Large intestine (tissue), 3 donors: ENCODE results near the gene C10orf143. TPM values are rescaled to one million over a fixed set of nuclear protein-coding genes. Genes with fewer than 3 reads are reported as not detected.
"Not testable (repeated sequence)": the region's sequence is repeated elsewhere in the genome, so short reads cannot be mapped to it uniquely, and the experiment has no call there.

Experiments used
- DNase-seq, 2 donors: peaks; one replicate each; pipeline versions ENCODE4 v3.0.0 to v3.0.0-alpha.2; 2013
- H3K27ac ChIP-seq: one replicate; pipeline ENCODE4 v1.5.1; 2013; ENCODE audit warnings: low read length
- H3K27me3 ChIP-seq: 2 replicates; pipeline ENCODE4 v1.6.1; 2013; ENCODE audit warnings: low read length; ENCODE audit not compliant: control insufficient read depth, insufficient read depth
- H3K36me3 ChIP-seq: 2 replicates; pipeline ENCODE4 v1.6.1; 2013; ENCODE audit warnings: low read length; ENCODE audit not compliant: control insufficient read depth, insufficient read depth
- H3K4me1 ChIP-seq: one replicate; pipeline ENCODE4 v1.6.1; 2013; ENCODE audit warnings: low read length; ENCODE audit not compliant: control insufficient read depth, insufficient read depth
- H3K4me3 ChIP-seq: one replicate; pipeline ENCODE4 v1.5.1; 2013; ENCODE audit warnings: low read length
- H3K9me3 ChIP-seq: one replicate; pipeline ENCODE4 v1.6.1; 2013; ENCODE audit warnings: mild to moderate bottlenecking, low read depth, low read length, moderate library complexity; ENCODE audit not compliant: control insufficient read depth
- WGBS: methylation state at CpG from one replicate; pipeline ENCODE4 v1.1.5; 2013; ENCODE audit warnings: low lambda C conversion rate; ENCODE audit not compliant: insufficient coverage; 5-methylcytosine and 5-hydroxymethylcytosine counted together
- polyA plus RNA-seq: library from polyadenylated mRNA; unstranded; fragments of 120-200 nt; gene quantifications from one replicate; pipeline ENCODE4 v1.2.1, GENCODE V29; 2013

C10orf143 gene
- polyA plus RNA-seq, 1 donor = 4.7 TPM

GRCh38 chr10:130111852-130112180, 1.2 kb upstream of the C10orf143 start:
- Histone ChIP-seq H3K27me3 (no peaks in the 10 kb centered on the region), H3K9me3 (no peaks in the 10 kb centered on the region), H3K4me1 (peaks cover 16% of the 10 kb centered on the region), H3K27ac (peak overlapping the region; percentile 91), H3K4me3 (peak overlapping the region; percentile 71), H3K36me3 (no peaks in the 10 kb centered on the region)
- no CpG with 5 or more reads among the region's 6 CpGs for WGBS
- DNase-seq = no peak

GRCh38 chr10:130111113-130111851, 652 bp upstream of the C10orf143 start:
- H3K27me3 ChIP-seq = no peaks in the 10 kb centered on the region
- peak; percentile 96 to 99 for DNase-seq
- no peaks in the 10 kb centered on the region for H3K9me3 ChIP-seq
- peaks cover 16% of the 10 kb centered on the region for H3K4me1 ChIP-seq
- no peaks in the 10 kb centered on the region for H3K36me3 ChIP-seq
- peak overlapping the region; percentile 91 for H3K27ac ChIP-seq
- WGBS = no CpG with 5 or more reads among the region's 49 CpGs
- peak overlapping the region; percentile 71 for H3K4me3 ChIP-seq

GRCh38 chr10:130109796-130110245, 809 bp downstream of the C10orf143 start:
- Histone ChIP-seq H3K27me3 (no peaks in the 10 kb centered on the region), H3K9me3 (no peaks in the 10 kb centered on the region), H3K36me3 (no peaks in the 10 kb centered on the region), H3K4me1 (peaks cover 16% of the 10 kb centered on the region), H3K4me3 (peak overlapping the region; percentile 71), H3K27ac (peak overlapping the region; percentile 91)
- peak; percentile 85 to 88 for DNase-seq
- WGBS = 0% methylated on average over 3 of the region's 9 CpGs

GRCh38 chr10:130108934-130109604, 1.6 kb downstream of the C10orf143 start:
- H3K9me3 ChIP-seq = no peaks in the 10 kb centered on the region
- no CpG with 5 or more reads among the region's 6 CpGs for WGBS
- H3K4me3 ChIP-seq = peak overlapping the region; percentile 71
- no peak overlapping the region for H3K27ac ChIP-seq
- H3K27me3 ChIP-seq = no peaks in the 10 kb centered on the region
- H3K4me1 ChIP-seq = peaks cover 16% of the 10 kb centered on the region
- H3K36me3 ChIP-seq = no peaks in the 10 kb centered on the region
- no peak for DNase-seq

GRCh38 chr10:130108146-130108545, 2.5 kb downstream of the C10orf143 start:
- not testable (repeated sequence) for H3K36me3 ChIP-seq, H3K27me3 ChIP-seq, H3K4me3 ChIP-seq, H3K9me3 ChIP-seq, H3K27ac ChIP-seq, DNase-seq
- WGBS = no CpG with 5 or more reads among the region's 8 CpGs
- H3K4me1 ChIP-seq = peaks cover 16% of the 10 kb centered on the region

GRCh38 chr10:130105724-130106123, 4.9 kb downstream of the C10orf143 start:
- no peaks in the 10 kb centered on the region for H3K36me3 ChIP-seq
- WGBS = no CpG with 5 or more reads among the region's 24 CpGs

GRCh38 chr10:130099344-130099743, 11.3 kb downstream of the C10orf143 start:
- H3K27ac ChIP-seq = no peak overlapping the region
- no peak overlapping the region for H3K4me3 ChIP-seq
- no peaks in the 10 kb centered on the region for H3K4me1 ChIP-seq
- DNase-seq = no peak
- no peaks in the 10 kb centered on the region for H3K9me3 ChIP-seq
- WGBS = 86% methylated on average over 1 of the region's 6 CpGs
- no peaks in the 10 kb centered on the region for H3K36me3 ChIP-seq
- H3K27me3 ChIP-seq = no peaks in the 10 kb centered on the region

More at GRCh38 chr10:130105724-130106123, 4.9 kb downstream of the C10orf143 start:
- no peak for DNase-seq
- Histone ChIP-seq H3K4me3 (no peak overlapping the region), H3K27ac (no peak overlapping the region), H3K4me1 (peaks cover 13% of the 10 kb centered on the region), H3K9me3 (no peaks in the 10 kb centered on the region), H3K27me3 (no peaks in the 10 kb centered on the region)

- not testable (repeated sequence) for DNase-seq, H3K27me3 ChIP-seq, H3K4me3 ChIP-seq, H3K36me3 ChIP-seq, H3K9me3 ChIP-seq, H3K27ac ChIP-seq, H3K4me1 ChIP-seq
- no CpG with 5 or more reads among the region's 5 CpGs for WGBS
Measured at GRCh38 chr10:130090565-130090964, 20.1 kb downstream of the C10orf143 start.

- Histone ChIP-seq H3K4me1 (no peaks in the 10 kb centered on the region), H3K27me3 (no peaks in the 10 kb centered on the region), H3K9me3 (no peaks in the 10 kb centered on the region), H3K4me3 (no peak overlapping the region), H3K36me3 (no peaks in the 10 kb centered on the region), H3K27ac (no peak overlapping the region)
- WGBS = no CpG with 5 or more reads among the region's 2 CpGs
- DNase-seq = no peak
Measured at GRCh38 chr10:130080461-130080814, 30.2 kb downstream of the C10orf143 start.

GRCh38 chr10:130079614-130080460, 30.8 kb downstream of the C10orf143 start:
- H3K27ac ChIP-seq = no peak overlapping the region
- H3K36me3 ChIP-seq = no peaks in the 10 kb centered on the region
- no peak for DNase-seq
- no peaks in the 10 kb centered on the region for H3K27me3 ChIP-seq
- no CpG with 5 or more reads among the region's 4 CpGs for WGBS
- H3K4me3 ChIP-seq = no peak overlapping the region
- H3K9me3 ChIP-seq = no peaks in the 10 kb centered on the region
- no peaks in the 10 kb centered on the region for H3K4me1 ChIP-seq
